Vagina (tissue), 2 donors: Measurements from ENCODE around the gene CCL26.

Source experiments
- CTCF ChIP-seq, 3 experiments: fragments of 450-650 bp in 2 of 3; fragments of 200-600 bp in 1 of 3; sonication (generic) in 1 of 3; IDR thresholded peaks; one replicate each; pipeline ENCODE4 v1.5.1; 2017 to 2019; ENCODE audit warnings: antibody characterized with exemption in 3 of 3, mild to moderate bottlenecking in 2 of 3, moderate library complexity in 2 of 3
- POLR2A ChIP-seq, 2 donors: fragments of 450-650 bp; IDR thresholded peaks; one replicate each; pipeline ENCODE4 v1.6.1; 2017; ENCODE audit warnings: antibody characterized with exemption in 2 of 2, mild to moderate bottlenecking in 2 of 2, moderate library complexity in 2 of 2
- POLR2AphosphoS5 ChIP-seq, 2 donors: sonication (generic); formaldehyde crosslinking; IDR thresholded peaks; one replicate each; pipeline ENCODE4 v1.9.0; 2017; ENCODE audit warnings: antibody characterized with exemption in 2 of 2, mild to moderate bottlenecking in 2 of 2, low read depth in 1 of 2; ENCODE audit not compliant: insufficient read depth in 1 of 2

DNA sequence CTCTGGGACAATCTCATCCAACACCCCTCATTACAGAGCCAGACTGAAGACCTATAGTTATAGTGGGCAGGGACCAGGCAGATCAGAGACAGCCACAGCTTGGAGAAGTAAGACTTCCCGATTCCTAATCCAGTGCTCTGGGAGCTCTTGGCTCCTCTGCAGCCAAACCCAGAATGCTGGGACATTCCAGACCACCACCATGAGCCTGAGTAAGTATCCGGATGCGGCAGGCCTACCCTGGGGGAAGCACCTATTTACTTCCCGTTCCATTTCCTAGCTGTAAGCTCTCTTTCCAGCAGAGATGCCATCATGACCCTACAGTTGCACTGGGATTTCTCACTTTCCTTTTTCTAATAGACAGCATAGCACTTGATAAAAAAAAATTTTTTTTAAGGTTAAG is 49.6 kb downstream of the CCL26 start:
- TF ChIP-seq CTCF (IDR thresholded peaks at IDR 0.05) (no peak), POLR2AphosphoS5 (IDR thresholded peaks at IDR 0.05; ENCODE audit: insufficient read depth in 1 of 2, low read depth in 1 of 2) (no peak), POLR2A (IDR thresholded peaks at IDR 0.05) (no peak)
